Measurements from ENCODE around the gene ALOX15B.

DNA sequence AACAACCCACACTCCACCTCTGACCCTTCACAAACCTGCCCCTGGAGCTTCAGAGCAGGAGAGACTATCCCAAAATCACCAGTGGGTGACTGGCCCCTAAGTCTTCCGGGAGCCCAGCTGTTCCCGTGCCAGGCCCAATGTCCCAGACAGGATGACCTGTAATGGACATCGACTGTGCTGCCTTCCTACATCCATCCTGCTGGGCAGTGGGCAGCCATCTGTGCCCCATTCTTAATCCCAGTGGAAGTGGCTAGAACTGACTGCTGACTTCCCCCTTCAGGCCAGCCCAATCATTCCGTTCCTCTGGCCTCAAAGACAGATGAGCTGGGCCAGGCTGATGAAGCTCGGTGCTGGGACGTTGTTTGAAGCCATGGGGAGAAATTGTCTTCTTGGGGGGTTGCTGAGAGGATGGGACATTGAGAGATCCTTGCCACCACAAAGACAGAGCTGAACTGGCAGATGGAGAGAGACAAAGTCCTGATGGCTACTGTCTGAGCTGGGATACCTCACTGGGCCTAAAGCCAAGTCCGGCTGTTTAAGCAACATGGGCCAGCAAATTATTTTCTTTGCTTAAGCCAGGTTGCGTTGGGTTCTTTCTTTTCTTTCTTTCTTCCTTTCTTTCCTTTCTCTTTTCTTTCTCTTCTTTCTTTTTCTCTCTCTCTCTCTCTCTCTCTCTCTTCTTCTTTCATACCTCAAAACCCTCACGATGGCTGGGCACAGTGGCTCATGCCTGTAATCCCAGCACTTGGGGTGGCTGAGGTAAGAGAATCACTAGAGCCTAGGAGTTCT lies 17.9 kb upstream of the ALOX15B start:
- TF ChIP-seq, protein P1, sequence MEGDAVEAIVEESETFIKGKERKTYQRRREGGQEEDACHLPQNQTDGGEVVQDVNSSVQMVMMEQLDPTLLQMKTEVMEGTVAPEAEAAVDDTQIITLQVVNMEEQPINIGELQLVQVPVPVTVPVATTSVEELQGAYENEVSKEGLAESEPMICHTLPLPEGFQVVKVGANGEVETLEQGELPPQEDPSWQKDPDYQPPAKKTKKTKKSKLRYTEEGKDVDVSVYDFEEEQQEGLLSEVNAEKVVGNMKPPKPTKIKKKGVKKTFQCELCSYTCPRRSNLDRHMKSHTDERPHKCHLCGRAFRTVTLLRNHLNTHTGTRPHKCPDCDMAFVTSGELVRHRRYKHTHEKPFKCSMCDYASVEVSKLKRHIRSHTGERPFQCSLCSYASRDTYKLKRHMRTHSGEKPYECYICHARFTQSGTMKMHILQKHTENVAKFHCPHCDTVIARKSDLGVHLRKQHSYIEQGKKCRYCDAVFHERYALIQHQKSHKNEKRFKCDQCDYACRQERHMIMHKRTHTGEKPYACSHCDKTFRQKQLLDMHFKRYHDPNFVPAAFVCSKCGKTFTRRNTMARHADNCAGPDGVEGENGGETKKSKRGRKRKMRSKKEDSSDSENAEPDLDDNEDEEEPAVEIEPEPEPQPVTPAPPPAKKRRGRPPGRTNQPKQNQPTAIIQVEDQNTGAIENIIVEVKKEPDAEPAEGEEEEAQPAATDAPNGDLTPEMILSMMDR (IDR thresholded peaks at IDR 0.05), result no peak
- TF ChIP-seq POLR2A (IDR thresholded peaks at IDR 0.05), result no peak
- TF ChIP-seq EP300 (IDR thresholded peaks at IDR 0.05), result no peak
